HEK293T (cell line): ENCODE data around the gene GRM4.

Source experiments
- ELF4 ChIP-seq: fragments of 450-650 bp; IDR thresholded peaks from 2 replicates; pipeline ENCODE4 v1.6.1; 2017; ENCODE audit warnings: antibody characterized with exemption
- FOXM1 ChIP-seq: fragments of 450-650 bp; IDR thresholded peaks from 2 replicates; pipeline ENCODE4 v1.6.1; 2017; ENCODE audit warnings: mild to moderate bottlenecking, borderline replicate concordance
- NFRKB ChIP-seq: fragments of 450-650 bp; IDR thresholded peaks from 2 replicates; pipeline ENCODE4 v1.6.1; 2016; ENCODE audit warnings: mild to moderate bottlenecking, moderate library complexity
- SP1 ChIP-seq: fragments of 450-650 bp; IDR thresholded peaks from 2 replicates; pipeline ENCODE4 v1.6.1; 2017
- TARDBP ChIP-seq: fragments of 450-650 bp; IDR thresholded peaks from 2 replicates; pipeline ENCODE4 v1.6.1; 2016

DNA sequence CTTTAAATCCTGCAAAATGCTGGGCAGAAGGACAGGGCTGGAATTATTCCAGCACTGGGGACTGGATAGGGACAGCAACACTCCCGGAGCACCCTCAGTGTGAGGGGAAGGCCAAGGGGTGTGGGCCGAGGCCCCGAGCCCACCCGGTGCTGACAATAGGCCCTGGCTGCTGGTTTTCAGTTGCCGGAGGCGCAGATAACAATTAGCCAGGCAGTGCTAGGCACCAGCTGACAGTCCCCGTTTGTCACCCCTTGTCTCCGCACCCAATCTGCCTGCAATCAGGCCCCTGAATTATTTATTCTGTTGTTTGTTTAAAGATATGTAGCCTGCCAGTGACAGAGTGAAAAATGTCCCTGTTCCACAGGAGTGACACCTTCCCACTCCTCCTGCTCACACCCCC is 120.0 kb downstream of the GRM4 start:
- TF ChIP-seq TARDBP, result no peak
- TF ChIP-seq SP1, result no peak
- no peak for TF ChIP-seq FOXM1
- TF ChIP-seq NFRKB, result no peak
- no peak for TF ChIP-seq ELF4
